ENCODE data around the gene LRRC46.

Gene LRRC46

DNA sequence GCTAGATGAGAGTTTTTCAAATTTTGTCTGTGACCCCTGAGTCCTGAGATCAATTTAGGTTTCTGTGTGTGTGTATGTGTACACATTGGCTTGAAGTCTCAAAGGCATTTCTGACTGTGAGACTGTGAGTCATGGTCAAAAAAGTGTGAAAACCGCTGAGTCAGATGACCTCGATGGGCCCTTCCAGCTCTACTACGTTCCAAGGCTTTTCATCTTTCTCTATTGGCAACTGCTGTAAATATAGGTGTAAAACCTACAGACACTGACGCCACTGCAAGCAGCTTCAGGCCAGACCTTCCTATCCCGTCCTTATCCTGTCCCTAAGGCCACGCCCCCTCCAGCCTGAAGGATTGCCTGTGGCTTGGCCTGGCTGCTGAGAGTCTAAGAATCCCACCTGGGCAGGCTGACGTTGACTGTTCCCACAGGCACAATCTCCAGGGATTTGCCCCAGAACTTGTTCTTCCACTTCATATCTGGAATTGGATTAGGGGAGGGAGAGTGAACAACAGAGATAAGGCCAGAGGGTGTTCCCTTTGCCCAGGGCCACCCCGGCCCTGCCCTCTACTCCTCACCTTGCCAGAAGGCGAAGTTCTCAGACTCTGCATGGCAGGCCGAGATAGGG is 21.2 kb upstream of the LRRC46 start:
- peak; percentile 80 for DNase-seq

DNA sequence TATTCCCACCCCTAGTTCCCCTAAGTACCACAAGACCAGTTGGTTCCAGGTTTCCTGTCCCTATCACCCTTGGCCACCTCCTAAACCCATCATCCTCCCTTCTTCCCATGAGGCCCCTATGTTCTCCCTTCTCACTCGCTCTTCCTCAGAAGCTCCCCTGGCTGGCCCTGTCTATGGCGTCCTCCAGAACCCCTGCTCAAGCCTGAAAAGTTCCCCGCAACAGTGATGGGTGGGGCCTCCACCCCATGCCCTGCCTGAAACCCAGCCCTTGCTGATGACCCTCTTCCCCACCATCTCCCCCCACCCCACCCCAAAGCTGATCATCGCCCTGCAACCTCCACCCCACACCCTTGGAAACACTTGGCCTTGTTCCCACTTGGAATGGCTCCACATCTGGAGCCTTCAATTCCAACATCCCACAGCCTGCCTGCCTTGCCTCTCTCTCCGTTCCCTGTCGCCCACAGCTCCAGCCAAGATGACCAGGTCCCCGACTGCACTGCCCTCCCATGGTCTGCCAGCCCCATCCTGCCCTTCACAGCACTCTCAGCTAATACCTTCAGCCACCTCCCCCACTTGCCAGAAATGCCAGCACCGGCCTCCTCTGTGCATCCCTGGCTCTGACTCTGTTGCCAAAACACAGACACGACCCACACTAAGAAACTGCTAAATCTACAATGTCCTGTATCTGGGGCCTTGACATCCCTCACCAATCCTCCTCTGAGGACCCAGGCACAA is 20.4 kb upstream of the LRRC46 start:
- DNase-seq = no peak

DNA sequence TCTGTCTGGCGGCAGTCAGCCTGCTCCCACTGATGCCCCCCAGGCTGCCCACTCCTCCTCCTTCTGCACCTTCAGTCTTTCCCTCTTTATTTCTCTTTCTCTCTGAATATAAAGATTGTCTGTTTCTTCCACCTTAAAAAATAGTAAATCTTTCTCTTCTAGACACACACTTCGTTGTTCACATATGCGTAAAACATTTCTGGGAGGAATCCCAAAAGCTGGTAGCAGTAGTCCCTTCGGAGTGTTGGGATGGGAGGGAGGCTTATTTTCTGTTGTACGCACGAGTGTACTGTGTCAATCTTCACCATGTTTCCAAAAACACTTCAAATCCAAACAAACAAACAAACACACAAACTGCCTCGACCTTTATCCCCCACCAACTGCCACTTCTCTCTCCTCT is 19.8 kb upstream of the LRRC46 start:
- DNase-seq = no peak

DNA sequence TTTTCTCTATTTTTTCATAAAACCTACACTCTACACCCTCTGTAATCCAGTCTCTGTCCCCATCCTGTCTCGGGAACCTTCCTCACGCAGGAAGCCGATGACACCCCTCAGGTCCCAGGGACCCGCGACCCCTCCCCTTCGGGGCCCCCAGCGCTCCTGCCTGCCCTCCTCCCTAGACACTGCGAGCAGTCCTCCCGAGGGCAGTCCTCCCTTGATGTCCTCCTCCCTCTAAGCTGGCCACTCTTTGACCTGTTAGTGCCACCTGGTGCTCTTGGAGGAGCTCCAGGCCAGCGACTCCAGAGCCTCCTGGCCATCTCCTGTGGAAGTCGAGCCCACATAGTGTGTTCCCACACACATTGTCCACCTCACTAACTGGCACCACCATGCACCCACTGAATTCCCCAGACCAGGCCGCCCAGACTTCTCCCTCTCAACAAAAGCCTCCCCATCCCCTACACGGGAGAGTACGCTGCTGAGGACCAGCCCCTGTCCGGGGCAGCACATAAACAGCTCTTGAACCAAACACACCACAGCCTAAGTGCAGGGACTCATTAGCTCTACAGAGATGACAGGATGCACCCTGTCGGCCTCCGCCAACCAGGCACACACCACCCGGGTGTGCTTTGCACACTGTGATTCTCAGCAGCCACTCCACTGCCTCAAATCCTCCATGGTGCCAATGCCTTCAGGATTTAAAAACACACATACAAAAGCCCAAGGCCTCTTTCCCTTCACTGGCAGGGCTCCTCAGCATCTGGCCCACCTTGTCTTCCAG is 19.1 kb upstream of the LRRC46 start:
- DNase-seq = no peak

DNA sequence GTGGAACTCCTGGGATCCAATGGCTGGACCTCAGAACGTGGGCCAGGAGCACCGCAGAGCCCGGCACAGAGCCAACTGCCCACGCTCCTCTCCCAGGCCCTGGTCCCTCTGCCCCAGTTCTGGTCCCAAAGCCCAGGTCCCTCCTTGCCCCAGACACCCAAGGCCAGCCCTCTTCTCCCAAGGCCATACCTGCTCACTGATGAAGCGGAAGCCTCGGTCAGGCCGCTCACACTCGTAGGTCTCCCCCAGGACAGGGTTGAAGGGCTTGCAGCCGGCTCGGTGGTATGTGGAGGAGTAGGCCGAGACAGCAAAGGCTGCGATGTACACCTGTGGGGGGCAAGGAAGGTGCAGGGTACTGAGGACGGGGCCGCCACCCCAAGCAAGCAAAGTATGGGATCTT is 18.4 kb upstream of the LRRC46 start:
- DNase-seq = no peak

DNA sequence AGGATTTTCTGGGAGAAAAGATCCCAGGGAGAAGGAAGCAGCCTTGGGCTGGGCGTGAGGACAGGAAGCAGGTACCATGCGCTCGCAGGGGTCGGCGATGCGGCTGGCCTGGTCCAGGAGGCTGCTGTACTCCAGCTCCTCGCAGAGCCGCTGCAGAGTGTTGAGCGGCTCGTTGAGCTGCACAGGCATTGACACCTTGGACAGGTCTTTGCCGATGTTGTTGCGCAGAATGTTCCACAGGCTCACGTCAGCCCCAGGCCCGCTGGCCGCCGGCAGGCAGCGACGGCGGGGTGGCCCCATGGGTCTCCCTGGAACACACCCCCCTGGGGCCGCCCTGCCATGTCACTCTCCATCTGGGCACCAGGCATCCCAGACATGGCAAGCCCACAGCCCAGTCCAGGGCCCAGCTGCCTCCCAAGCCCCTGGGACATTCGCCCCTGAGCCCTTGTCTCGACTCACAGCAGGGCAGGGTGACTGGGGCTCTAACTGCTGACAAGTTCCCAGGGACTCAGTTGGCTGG is 17.9 kb upstream of the LRRC46 start:
- no peak for DNase-seq

DNA sequence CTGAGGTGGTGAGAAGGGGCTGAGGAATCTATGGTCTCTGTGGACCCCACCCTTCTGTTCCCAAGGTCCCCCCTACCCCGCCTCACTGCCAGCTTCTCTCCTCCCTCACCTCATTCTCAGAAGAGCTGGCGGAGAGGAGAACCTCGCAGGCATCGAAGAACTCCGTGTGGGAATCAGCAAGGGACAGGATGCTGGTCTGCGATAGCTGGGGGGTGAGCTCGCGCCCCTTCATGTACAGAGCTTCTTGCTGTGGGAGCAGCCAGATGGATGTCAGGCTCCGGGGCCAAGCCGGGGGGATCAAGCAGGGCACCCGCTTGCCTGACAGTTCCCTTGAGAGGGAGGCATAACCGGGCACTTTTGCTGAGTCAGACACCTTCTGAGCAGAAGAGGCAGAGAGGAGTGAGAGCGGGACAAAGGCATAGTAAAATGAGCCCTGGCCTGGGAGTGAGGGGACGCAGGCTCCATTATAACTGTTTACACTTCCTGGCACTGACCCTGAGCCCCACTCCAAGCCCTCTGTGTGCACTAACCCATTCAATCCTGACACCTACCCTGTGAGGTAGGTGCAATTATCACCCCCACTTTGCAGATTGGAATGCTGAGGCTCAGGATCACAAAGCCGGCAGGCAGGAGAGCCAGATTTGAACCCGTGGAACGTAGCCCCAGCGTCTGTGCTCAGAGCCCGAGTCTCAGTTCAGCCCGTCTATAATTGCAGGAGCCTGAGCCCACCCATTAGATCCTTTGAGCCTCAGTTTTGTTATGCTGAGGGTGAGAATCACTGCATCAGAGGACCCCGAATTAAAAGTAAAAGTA is 16.2 kb upstream of the LRRC46 start:
- no peak for DNase-seq

DNA sequence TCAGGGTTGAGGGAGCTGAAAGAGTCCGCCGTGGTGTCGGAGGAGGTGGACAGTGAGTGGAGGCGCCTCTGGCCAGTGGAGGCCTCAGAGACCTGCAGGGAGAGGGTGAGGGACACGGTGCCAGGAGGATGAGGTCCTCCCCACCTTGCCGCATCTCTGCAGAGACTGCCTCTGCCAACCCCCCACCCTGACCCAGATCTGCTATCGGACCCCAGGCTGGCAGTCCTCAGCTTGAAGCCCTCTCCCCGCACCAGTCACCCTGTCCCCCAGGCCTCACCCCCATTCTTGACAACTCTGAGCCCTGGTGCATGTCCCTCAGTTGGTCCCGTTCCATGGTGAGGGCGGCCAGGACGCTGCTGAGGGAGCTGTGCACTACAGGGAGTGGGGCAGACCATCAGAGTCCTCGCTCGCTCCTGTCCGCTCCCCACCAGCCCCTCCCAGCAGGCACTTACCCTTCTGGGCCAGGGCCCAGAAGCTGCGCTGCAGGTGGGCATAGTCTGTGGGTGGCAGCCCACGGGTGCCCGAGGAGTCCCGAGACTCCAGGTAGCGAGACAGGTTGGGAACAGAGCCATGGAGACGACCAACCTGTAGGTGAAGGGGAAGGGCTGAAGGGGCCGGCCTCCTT is 15.2 kb upstream of the LRRC46 start:
- no peak for DNase-seq

DNA sequence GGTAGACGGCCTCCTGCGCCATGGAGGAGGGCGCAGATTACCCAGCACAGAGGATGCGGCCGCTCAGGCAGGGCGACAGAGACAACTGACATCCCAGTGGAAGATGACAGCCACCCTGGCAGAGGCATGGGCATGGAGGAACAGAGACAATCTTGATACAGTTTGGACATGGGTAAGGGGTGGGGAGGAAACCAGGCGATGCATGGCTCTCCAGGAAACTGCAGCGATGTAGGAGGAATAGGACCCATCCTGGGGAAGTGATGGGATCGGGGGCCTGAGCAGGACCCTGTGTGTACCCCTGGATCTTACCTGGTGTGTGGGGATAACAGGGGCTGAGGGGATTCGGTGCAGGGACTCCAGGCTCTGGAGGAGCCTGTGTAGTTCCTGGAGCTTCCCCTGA is 14.5 kb upstream of the LRRC46 start:
- DNase-seq = no peak

DNA sequence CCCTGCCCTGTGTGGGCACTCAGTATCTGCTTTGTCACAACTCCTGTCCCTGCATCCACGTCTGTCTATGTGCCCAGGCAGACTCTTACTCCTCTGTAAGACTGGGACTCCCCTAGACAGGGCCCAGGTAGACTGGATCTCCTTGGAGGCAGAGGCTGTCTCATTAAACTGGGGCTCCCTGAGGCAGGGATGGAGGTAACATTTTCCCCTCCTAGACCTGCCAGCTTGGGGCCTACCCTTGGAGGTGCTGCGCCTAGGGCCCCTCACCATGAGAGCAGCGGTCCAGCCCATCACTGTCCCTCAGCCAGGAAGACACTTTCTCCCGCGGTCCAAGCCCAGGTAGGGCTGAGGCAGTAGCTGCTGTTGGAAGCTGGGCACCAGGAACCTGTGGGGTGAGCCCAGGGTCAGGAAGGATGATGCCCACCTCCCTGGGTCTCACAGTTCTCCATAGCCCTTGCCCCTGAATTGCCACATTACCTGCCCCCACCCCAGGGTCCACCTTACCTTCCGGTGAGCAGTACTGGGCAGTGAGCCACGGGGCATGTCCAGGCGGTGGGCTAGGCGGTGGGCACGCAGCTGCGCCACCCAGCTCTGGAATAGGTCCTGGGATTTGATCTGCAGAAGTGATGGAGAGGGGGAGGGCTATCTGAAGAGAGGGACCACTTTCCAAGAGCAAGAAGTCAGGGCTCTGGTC is 13.3 kb upstream of the LRRC46 start:
- DNase-seq = no peak

DNA sequence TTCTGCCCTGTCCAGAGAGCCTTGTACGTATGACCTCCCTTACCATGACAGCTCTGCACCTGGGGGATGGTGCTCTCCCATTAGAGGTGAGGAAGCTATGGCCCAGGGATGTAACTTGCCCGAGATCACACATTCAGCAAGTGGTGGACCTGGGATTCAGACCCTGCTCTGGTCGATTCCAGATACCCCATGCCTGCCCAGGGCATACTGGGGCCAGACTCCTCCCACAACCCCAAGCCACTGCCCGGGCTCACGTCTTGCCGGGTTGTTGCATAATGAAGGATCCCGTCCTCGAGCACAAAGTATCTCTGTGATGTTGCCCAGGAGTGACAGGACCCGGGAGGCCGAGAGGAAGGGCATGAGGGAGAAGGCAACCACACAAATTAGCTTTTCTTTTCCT is 12.0 kb upstream of the LRRC46 start:
- DNase-seq = no peak

DNA sequence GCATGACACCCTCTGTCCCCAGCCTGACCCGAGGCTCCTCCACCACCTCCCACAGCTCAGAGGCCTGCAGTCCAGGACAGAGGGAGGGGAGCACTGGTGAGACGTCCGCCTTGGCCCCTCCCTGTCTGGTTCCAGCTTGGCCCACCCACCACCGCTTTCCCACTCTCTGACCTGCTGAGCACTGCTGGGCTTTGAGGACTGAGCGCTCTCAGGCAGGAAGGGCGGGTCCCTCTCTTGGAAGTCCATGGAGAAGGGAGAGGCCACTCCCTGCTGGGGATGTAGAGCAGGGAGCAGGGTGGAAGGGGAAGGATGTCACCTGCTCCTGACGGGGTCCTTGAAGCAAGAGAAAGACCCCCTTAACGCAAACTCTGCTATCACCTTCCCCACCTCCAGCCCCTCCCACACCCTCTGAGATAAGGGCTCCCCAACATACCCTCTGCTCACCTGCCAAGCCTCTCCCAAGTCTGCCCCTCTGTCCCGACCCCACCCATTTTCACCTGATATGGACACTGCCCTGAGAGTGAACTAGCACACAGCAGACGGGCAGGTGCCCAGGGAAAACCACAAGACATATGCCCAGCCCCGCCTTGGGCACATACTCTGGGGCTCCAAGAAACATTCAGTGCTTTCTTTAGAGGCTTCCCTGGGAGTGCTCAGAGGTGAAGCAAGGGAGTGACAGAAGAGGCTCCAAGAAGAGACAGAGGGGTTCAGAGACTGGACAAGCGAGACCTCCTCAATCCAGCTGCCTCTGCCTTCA is 11.3 kb upstream of the LRRC46 start:
- no peak for DNase-seq

DNA sequence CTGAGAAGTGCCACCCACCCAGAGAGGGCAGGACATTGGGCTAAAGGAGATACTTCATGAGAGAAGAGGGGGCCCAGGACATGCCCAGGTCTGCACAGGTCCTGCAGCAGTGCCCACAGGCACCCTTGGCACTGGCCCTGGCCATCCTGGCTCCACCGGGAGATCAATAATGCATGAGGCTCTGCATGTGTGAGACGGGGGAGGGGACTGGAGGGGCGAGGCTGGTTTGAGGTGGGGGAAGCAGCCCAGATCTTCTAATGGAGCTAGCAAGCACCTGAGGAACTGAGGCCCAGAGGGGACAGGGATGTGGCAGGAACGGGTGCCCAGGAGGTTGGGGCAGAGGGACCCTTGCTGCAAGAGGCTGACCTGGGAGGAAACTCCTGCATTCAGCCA is 10.4 kb upstream of the LRRC46 start:
- no peak for DNase-seq

DNA sequence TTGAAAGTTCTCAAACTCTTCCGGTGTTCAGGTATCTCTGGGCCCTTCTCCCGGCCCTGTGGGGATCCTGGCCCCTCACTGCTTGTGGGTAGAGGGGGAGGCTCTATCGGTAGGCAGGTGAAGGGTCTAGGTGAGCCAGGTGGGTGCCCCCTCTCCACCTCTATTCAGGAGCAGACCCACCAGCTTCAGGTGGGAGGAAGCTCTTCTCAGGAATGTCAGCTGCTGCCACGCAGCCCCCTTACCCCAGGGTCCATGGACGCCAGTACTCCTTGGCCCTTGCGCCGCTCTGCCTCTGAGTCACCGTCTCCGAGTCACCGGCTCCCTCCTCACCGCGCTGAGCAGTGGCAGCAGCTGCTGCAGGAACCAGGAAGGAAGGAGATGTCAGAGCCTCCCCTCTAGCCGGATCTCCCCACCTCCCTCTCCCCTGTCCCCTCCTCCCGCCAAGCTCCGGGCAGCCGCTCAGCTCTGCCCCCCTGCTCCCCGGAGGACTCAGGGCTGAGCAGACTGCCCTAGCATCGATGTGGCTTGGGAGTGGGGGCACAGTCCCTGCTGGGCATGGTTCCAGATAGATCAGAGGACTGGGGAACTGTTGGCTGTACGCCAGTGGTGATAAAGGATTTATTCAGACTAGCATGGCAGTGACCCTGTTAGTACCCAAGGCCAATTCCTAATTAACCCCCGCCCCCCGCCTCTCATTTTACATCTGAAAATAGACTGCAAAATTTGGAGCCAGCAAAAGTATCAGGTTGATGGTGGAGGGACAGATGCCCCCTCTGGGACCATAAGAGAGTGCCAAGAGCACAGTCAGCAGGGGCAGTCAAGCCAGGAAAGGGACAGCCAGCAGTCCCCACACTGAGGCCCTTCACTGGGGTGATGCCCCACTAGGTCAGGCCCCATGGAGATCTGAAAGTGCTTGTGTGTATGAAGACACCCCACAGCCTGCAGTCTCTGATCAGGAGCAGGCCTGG is 9.8 kb upstream of the LRRC46 start, which contains the start of gene OSBPL7:
Gene OSBPL7, minus strand, starts transcription at position 371 of the 968 bp plus-strand sequence. CDS start 1,516 bp downstream, outside the sequence.
- peak; percentile 93 for DNase-seq

DNA sequence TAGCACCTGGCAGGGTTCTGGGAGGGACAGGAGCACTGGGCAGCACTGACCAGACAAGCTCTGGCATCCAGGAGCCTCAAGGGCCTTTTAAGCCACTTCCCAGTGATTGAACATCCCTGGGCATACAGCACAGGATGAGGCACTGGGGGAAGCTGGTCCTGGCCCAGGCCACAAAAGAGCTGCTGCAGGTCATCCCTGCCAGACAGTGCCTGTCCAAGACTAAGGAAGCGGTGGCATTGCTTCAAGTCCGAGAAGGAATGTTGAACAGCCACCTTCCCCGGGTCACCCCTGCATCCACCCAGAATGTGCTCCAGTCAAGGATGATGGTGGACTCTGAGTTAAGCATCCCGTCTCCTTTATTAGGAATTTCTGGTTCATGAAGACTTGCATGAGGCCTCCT is 8.7 kb upstream of the LRRC46 start:
- no peak for DNase-seq

DNA sequence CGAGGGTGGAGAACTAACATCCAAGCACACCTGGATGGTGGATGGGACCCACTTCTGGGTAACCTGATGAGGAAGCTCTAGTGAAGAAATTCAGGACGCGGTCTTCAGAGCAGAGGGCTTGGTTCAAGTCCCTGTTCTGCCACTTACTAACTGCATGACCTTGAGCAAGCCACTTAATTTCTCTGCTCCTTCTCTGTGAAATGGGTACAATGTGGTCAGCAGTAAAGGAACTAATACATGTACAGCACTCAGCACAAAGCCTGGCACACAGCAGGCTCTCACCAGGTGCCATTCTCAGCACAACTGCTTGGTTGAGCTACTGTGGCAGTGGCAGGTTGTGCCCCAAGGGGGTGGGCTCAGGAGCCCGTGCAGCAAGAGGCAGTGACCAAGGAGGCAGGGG is 8.0 kb upstream of the LRRC46 start:
- no peak for DNase-seq

DNA sequence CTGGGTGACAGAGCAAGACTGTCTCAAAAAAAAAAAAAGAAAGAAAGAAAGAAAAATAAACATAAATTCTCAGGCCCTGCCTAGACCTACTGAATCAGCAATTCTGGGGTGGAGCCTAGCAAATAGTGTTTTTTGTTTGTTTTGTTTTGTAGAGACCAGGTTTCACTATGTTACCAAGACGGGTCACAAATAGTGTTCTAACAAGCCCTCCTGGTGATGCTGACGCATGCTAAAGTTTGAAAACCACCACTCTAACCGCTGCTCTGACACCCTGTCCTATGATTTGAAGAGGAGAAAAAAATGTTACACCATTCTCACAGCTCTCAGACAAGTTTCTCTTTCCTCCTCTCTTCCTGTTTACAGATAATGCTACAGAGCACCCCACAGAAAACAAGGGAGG is 1.6 kb upstream of the LRRC46 start:
- peak; percentile 96 for DNase-seq

DNA sequence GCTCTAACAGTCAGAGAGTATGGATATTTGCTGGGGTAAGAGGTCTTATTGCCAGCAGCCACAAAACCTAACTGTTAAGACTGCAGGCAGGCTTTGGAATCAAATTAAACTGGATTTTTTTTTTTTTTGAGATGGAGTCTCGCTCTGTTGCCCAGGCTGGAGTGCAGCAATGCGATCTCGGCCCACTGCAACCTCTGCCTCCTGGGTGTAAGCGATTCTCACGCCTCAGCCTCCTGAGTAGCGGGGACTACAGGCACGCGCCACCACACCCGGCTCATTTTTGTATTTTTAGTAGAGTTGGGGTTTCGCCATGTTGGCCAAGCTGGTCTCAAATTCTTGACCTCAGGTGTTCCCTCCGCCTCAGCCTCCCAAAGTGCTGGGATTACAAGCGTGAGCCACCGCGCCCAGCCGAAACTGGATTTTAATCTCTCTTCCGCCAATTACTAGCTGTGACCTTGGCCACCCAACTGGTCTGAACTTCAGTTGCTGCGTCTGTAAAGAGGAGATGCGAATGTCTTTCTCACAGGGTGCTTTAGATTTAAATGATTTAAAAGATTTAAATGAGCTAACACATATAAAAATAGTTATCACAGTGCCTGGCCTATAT is 971 bp upstream of the LRRC46 start:
- no peak for DNase-seq

DNA sequence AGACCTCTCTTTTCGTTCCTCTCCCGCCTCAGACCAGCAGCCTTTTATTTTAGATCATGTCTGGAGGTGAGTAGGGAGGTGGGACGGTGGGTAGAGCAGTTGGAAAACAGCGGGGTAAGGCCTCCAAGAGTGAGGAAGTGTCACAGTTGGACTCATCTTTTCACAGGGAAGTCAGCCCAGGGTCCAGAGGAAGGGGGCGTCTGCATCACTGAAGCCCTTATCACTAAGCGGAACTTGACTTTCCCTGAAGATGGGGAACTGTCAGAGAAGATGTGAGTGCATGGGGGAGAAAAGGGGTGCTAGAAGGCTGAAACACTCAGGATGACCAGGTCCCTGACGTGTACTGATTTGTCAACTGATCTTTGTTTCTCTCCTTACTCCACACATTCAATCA is 461 bp downstream of the LRRC46 start:
- DNase-seq = no peak
